ENCODE data around the gene ALOX15B. TPM values are rescaled to one million over a fixed set of nuclear protein-coding genes. Genes with fewer than 3 reads are reported as not detected.

ALOX15B gene, protein sequence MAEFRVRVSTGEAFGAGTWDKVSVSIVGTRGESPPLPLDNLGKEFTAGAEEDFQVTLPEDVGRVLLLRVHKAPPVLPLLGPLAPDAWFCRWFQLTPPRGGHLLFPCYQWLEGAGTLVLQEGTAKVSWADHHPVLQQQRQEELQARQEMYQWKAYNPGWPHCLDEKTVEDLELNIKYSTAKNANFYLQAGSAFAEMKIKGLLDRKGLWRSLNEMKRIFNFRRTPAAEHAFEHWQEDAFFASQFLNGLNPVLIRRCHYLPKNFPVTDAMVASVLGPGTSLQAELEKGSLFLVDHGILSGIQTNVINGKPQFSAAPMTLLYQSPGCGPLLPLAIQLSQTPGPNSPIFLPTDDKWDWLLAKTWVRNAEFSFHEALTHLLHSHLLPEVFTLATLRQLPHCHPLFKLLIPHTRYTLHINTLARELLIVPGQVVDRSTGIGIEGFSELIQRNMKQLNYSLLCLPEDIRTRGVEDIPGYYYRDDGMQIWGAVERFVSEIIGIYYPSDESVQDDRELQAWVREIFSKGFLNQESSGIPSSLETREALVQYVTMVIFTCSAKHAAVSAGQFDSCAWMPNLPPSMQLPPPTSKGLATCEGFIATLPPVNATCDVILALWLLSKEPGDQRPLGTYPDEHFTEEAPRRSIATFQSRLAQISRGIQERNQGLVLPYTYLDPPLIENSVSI
- total RNA-seq: 100 to 1,000 TPM in 1 of 2 donors, 10 to 100 TPM in 1; 52.1 to 108 TPM

GRCh38 chr17:8038954-8039610 is at the start of gene ALOX15B:
TSS of gene ALOX15B (plus strand) at chr17:8039059. CDS start at chr17:8039156, 97 bp downstream.
- H3K4me3 ChIP-seq: peak within 1 kb of the TSS; percentile 37 to 56
- H3K36me3 ChIP-seq: no peaks in the 10 kb centered on the region
- 8% methylated on average over 20 of the region's 37 CpGs for WGBS
- TF ChIP-seq POLR2AphosphoS5 (IDR thresholded peaks at IDR 0.05): peak; percentile 47
- no peak for TF ChIP-seq POLR2A (IDR thresholded peaks at IDR 0.05)
- H3K27ac ChIP-seq: peak within 1 kb of the TSS; percentile 87 to 92
- intact Hi-C loops (cut with DNase I): no loop called here
- no peaks in the 10 kb centered on the region for H3K9me3 ChIP-seq
- no peaks in the 10 kb centered on the region for H3K4me1 ChIP-seq (replicated peaks)
- peak; percentile 72 for DNase-seq (ENCODE audit: low spot score)
- H3K27me3 ChIP-seq (replicated peaks; ENCODE audit: insufficient read depth): no peaks in the 10 kb centered on the region

DNA sequence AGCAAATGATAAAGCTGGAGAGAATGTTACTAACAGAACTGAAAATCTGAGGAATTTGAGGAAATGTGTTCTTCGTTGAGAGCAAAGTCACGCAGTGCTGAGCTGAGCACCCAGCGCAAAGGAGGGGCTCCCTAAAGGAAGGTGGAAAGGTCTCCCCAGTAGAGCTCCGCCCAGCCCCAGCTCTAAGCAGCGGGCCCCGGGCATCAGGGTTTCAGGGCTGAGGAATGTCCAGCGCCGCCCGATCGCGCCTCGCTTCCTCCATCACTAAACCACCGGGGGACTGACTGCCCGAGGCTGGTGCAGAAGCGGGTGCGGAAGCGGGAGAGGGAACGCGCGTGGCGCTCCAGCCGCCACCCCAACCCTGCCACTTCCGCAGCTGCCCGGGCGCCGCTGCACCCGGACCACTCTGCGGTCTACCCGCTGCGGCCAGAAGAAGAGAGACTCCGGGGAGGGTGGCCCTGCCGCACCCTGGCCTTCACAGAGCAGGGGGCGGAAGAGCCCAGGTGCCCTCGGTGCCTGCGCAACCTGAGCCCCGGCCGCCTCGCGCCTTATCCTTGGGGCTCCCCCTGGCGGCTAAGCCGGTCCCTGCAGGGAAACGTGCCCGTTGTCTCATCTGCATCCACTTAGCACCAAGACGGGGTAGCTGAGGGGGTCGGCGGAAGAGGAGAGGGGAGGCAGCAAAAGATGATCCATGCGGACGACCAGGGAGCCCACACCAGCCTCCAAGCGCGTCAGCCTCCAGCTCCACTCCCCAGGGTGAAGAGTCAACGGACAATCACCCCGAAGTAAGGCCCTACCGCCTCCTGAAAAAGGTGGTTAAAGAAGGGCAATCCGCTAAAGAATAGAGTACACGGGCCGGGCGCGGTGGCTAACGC is 48.8 kb upstream of the ALOX15B start:
- intact Hi-C loops (cut with DNase I): loop anchor here (2.0 to 10.0 kb wide), 3 partner anchors 77 to 245 kb away; no protein-coding TSS in a partner anchor
- peak overlapping the region; percentile 57 to 67 for H3K27ac ChIP-seq
- TF ChIP-seq POLR2AphosphoS5 (IDR thresholded peaks at IDR 0.05) (peak; percentile 52), POLR2A (IDR thresholded peaks at IDR 0.05) (no peak)
- TF ChIP-seq, protein P1, sequence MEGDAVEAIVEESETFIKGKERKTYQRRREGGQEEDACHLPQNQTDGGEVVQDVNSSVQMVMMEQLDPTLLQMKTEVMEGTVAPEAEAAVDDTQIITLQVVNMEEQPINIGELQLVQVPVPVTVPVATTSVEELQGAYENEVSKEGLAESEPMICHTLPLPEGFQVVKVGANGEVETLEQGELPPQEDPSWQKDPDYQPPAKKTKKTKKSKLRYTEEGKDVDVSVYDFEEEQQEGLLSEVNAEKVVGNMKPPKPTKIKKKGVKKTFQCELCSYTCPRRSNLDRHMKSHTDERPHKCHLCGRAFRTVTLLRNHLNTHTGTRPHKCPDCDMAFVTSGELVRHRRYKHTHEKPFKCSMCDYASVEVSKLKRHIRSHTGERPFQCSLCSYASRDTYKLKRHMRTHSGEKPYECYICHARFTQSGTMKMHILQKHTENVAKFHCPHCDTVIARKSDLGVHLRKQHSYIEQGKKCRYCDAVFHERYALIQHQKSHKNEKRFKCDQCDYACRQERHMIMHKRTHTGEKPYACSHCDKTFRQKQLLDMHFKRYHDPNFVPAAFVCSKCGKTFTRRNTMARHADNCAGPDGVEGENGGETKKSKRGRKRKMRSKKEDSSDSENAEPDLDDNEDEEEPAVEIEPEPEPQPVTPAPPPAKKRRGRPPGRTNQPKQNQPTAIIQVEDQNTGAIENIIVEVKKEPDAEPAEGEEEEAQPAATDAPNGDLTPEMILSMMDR (IDR thresholded peaks at IDR 0.05): peak; percentile 94 to 98 (median 97)
- H3K4me3 ChIP-seq: peak overlapping the region; percentile 43 to 49
- H3K4me1 ChIP-seq (replicated peaks): no peaks in the 10 kb centered on the region
- H3K27me3 ChIP-seq (replicated peaks; ENCODE audit: insufficient read depth): no peaks in the 10 kb centered on the region
- DNase-seq (ENCODE audit: low spot score): peak; percentile 79
- H3K9me3 ChIP-seq: no peaks in the 10 kb centered on the region
- H3K36me3 ChIP-seq: no peaks in the 10 kb centered on the region
- WGBS: 5% methylated on average over 54 of the region's 59 CpGs

DNA sequence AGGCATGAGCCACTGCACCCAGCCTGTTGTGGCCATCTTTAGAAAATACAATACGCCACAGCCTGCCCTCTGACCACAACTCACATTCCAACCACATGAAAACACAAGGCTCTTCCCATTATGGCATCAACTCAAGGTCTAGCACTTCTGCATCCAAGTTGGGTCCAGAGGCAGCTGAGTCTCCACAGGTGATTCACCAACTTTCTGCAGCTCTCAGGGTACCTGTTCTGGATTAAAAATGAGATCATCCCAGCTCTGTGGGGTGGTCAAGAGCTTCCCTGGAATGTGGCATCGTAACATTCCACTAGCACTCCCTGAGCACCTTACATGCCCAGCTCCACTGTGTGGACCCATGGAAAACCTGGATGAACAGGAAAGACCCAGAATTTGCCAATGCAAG is 46.3 kb upstream of the ALOX15B start:
- H3K4me3 ChIP-seq: no peak overlapping the region
- intact Hi-C loops (cut with DNase I): loop anchor here (10.0 kb wide), 1 partner anchor 248 kb away; no protein-coding TSS in a partner anchor
- no peaks in the 10 kb centered on the region for H3K36me3 ChIP-seq
- TF ChIP-seq, protein P1 (IDR thresholded peaks at IDR 0.05): no peak
- TF ChIP-seq POLR2AphosphoS5 (IDR thresholded peaks at IDR 0.05) (no peak), POLR2A (IDR thresholded peaks at IDR 0.05) (no peak)
- 89% methylated on average over 2 of the region's 2 CpGs for WGBS
- no peak for DNase-seq (ENCODE audit: low spot score)
- H3K9me3 ChIP-seq: no peaks in the 10 kb centered on the region
- no peaks in the 10 kb centered on the region for H3K4me1 ChIP-seq (replicated peaks)
- no peak overlapping the region for H3K27ac ChIP-seq
- no peaks in the 10 kb centered on the region for H3K27me3 ChIP-seq (replicated peaks; ENCODE audit: insufficient read depth)

GRCh38 chr17:7992924-7993323 is 45.9 kb upstream of the ALOX15B start:
- intact Hi-C loops (cut with DNase I): loop anchor here (10.0 kb wide), 1 partner anchor 248 kb away; no protein-coding TSS in a partner anchor
- DNase-seq (ENCODE audit: low spot score): no peak
- Histone ChIP-seq H3K27me3 (replicated peaks; ENCODE audit: insufficient read depth) (no peaks in the 10 kb centered on the region), H3K4me3 (no peak overlapping the region), H3K36me3 (no peaks in the 10 kb centered on the region), H3K4me1 (replicated peaks) (no peaks in the 10 kb centered on the region), H3K27ac (no peak overlapping the region), H3K9me3 (no peaks in the 10 kb centered on the region)
- TF ChIP-seq POLR2A (IDR thresholded peaks at IDR 0.05) (no peak), POLR2AphosphoS5 (IDR thresholded peaks at IDR 0.05) (no peak)
- TF ChIP-seq, protein P1 (IDR thresholded peaks at IDR 0.05): no peak
- 80% methylated on average over 3 of the region's 3 CpGs for WGBS

All from prostate gland (tissue), 2 donors.